GM21529 (cell line): ENCODE measurements around the gene PHC2.

Experiments
- ATAC-seq: cut with Tn5 transposase; IDR thresholded peaks from one replicate; pipeline ENCODE4 v1.9.1; 2021; ENCODE audit not compliant: unreplicated experiment

The PHC2 gene

GRCh38 chr1:33334081-33334552 is 96.8 kb downstream of the PHC2 start:
- ATAC-seq: no peak

DNA sequence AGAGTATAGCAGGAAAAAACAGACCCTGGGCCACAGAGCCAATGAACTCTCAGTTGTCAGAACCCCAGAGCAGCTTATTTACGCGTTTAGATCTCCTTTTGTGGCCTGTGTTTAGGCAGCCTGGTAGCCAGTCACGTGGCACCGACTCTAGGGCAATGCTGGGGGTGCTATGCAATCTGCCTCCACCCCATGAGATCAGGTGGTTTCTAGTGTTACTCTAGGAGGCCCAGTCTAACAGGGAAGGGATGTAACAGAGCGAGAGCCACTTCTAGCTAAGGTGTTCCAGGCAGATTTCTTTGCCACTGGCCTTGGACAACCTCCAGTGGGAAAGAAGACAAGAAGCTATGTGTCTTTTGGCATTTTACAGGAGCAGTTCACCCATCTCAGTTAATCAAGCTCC is 98.0 kb downstream of the PHC2 start:
- ATAC-seq: no peak

DNA sequence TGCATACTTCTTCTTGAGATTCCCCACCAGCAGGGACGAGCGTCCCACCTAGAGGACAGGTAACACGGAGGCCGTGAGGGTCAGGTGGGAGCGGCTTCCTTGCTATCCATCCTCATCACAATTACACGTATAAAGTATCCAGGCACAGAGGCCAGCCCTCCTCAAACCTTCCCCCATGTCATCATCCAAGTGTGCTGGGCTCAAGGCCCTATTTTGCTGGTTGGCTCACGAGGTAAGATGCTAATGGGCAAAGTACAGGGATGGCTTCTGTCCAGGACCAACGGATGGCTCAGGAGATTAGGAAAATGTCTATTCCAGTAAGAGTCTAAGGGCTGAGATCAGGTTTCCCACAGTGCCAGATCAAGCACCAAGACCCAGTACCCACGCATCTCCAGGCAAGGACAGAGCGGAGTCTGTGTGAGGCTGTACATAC is 98.5 kb downstream of the PHC2 start:
- no peak for ATAC-seq

GRCh38 chr1:33331444-33332356 is 99.2 kb downstream of the PHC2 start:
- no peak for ATAC-seq

- ATAC-seq: no peak
Measured at GRCh38 chr1:33330906-33331305, 100.0 kb downstream of the PHC2 start.

DNA sequence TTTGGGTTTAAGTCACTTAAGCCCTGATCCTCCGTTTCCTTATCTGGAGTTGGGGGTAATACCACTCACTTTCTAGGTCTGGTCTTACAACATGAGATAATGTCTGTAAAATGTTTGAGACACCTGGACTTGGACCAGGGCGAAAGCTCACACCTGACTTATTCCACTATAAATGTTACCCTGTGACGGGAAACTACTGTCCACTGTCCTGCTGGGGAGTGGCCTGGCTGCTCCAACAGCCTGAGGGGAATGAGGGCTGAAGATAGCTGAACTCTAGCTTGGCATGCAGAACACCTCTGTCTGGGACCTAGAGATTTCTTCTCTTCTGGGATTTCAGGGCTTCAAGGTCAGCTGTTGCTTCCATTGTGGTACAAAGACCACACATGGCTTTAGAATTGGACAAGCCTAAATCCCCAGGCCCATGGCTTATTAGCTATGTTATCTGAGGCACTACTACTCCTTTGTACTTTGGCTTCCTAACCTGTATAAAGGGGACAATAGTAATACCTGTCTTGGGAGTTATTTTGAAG is 100.5 kb downstream of the PHC2 start:
- ATAC-seq: no peak

GRCh38 chr1:33329600-33330305 is 101.1 kb downstream of the PHC2 start:
- no peak for ATAC-seq

DNA sequence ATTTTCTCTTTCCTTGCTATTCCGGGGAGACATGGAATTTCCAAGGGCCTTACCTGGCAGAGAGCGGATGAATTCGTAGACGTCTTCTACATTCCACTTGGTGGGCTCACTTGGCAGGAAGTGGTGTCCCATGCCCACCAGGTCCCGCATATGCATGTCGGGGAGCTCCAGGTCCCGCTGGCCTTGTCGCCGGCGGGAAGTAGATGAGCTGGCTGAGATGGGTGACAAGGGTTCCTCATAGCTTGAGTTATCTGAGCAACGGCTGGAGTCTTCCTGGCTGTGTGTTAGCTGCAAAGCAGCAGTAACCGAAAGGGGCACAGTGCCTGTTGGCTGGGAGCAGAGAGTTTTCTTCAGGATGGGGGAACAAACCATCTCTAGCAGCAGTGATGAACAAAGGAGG is 102.1 kb downstream of the PHC2 start:
- ATAC-seq: no peak

DNA sequence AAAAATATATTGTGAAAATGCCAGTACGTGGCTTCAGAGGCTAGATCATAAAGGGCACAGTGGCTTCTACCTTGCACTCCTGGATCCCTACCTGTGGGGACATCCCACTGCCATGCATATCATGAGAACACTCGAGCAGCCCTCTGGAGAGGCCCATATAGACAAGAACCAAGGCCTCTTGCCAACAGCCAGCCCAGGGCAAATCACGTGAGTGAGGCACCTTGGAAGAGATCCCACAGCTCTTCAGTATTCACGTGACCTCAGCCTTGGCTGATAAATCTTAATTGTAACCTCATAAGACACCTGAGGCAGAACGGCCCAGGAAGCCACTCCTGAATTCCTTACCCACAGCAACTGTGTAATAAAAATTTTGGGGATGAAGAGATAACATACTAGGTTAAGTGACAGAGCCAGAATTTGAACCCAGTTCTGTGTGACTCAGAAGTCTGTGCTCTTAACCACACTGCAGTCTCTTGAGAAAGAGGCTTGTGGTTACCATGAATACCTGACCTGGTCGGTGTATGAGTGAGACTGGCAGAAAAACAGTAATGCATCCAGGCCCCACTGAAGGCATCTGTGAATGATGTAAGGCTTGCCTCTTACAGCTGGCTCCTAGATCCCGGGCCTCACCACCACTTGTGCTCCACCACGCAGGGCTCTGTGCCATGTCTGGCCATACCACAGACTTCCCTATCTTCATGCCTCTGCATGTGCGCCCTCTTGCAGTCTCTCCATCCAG is 103.1 kb downstream of the PHC2 start:
- ATAC-seq: no peak

GRCh38 chr1:33326785-33327184 is 104.1 kb downstream of the PHC2 start:
- ATAC-seq: no peak

DNA sequence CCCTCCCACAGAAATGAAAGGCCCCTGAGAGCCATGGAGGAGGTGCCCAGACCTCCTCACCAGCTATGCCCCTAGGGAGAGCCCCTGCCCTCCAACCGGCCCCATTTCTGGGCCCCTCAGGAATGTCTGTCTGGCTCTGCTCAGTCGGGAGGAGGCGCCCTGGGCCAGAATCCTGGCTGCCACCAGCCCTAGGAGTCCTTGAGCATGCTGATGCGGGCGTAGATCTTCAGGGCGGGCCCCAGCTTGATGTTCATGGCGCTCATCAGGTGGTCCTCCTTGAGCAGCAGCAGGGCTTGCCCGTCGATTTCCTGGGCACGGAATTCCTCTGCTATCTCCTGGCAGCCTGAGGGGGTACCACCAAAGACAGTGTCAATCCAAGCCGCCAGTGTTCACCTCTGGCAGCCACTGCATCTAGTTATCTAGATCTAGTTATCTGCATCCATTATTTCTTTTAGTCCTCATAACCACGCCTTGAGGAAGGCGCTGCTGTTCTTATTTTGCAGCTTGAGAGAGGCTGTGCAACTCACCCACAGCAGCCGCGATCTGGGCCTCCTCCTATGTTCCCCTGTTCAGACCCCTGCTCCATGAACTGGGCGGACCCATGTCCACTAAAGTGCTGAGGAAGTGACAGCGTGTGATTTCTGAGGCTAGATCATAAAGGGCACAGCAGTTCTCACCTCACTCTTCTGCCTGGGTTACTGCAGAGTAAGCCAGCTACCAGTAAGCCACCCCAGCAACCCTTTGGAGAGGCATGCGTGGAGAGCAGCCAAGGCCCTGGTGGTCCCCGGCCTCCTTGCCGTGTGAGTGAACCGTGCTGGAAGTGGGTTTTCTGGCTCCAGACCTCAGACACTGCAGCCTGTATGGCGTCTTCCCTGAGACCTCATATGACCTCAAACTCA is 106.0 kb downstream of the PHC2 start:
- no peak for ATAC-seq

DNA sequence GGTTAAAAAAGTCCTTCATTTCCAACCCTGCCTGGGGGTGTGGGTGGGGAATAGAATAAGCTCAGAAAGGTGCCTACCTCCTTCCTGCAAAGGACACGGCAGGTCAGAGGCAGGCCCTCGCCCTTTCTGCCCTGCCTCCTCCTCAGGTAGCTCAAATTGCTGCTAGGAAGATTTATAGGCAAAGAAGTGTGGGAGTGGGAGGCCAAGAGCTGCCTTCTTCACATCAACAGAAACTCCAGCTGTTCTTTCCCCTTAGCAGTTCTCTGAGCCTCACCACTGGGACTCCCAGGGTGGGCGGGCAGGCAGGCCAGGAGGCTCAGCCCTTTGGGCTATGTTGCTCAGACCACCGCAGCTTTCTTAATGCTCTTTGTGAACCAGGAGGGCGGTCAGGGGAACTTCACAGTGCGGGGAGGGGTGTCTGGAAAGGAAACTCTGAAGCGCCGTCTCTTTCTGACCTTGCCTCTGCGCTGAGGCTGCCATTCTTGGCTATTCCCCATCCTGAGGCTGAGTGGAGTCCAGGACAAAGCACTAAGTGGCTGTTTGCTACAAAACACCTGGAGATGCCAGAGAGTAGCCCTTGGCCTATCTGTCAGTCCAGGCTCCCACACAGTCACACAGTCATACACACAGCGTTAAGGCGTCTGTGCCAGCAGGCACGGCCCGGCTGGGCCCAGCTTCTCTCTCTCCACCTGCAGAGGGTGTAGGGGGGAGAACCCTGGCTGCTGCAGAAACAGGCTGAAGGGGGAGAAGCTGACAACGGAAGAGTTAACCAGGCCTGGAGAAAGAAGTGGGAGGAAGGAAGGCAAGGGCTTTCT is 107.0 kb downstream of the PHC2 start:
- no peak for ATAC-seq

GRCh38 chr1:33322870-33323585 is 107.9 kb downstream of the PHC2 start:
- no peak for ATAC-seq

GRCh38 chr1:33322109-33322508 is 108.8 kb downstream of the PHC2 start:
- no peak for ATAC-seq

GRCh38 chr1:33321178-33321577 is 109.7 kb downstream of the PHC2 start:
- no peak for ATAC-seq

DNA sequence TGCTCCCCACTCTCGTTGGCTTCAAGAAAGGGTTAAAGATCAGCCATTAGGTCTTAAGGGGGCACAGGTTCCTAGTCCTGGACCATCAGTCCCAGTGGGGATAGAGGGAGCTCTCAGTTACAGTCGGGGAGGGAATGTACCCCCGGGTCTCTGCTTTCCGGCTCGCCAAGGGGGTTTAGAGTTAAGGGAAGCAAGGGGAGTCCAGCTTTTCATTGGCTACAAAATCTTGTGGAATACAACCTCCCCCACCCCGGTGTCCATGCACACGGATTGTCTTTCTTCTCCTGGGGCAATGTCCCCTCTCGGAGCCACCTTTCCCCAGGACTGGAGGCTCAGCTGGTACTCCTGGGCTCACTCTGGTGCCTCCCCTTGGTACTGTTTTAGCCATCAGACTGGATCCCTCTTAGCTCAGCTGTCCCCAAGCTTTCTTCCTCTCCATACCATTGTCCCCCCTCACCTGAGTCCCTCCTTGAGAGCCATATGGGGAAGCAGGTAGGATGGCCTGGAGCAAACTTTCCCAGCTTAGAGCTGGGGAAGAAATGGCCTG is 110.2 kb downstream of the PHC2 start, which contains the start of gene A3GALT2:
A3GALT2 (minus strand) TSS at position 480 of the 547 bp plus-strand sequence; CDS start at position 480, 0 bp downstream.
- ATAC-seq: no peak

- ATAC-seq: no peak
Measured at GRCh38 chr1:33319949-33320618, 110.8 kb downstream of the PHC2 start.
